GM12878 (cell line): ENCODE results near the gene CEACAM1.
A peak's percentile ranks its signal among the peaks of the same experiment; 100 is the strongest.

Experiments used
- EZH2 ChIP-seq: IDR thresholded peaks from 2 replicates; pipeline ENCODE4 v1.6.1; 2012; ENCODE audit warnings: low read depth, mild to moderate bottlenecking, control low read depth, inconsistent platforms, low read length, borderline replicate concordance; ENCODE audit not compliant: control insufficient read depth
- NRF1 ChIP-seq: conservative IDR thresholded peaks from 2 replicates; pipeline ENCODE4 v1.6.1; 2011; ENCODE audit warnings: mild to moderate bottlenecking, low read depth, low read length, improper control_type of control experiment
- POLR2A ChIP-seq: IDR thresholded peaks from 2 replicates; pipeline ENCODE4 v1.6.1; 2011; ENCODE audit warnings: low read depth, mild to moderate bottlenecking, low read length
- TF ChIP-seq, protein P1 (sequence below), 3 experiments: IDR thresholded peaks in 2 of 3; conservative IDR thresholded peaks in 1 of 3; 2 replicates each; pipeline ENCODE4 v1.5.1; 2011; ENCODE audit warnings: low read depth in 3 of 3, low read length in 3 of 3, mild to moderate bottlenecking in 3 of 3, control low read depth in 2 of 3, moderate library complexity in 2 of 3, inconsistent platforms in 1 of 3, mixed read lengths in 1 of 3; ENCODE audit not compliant: control insufficient read depth in 2 of 3, insufficient read depth in 1 of 3; ENCODE audit errors: extremely low read depth in 1 of 3

DNA sequence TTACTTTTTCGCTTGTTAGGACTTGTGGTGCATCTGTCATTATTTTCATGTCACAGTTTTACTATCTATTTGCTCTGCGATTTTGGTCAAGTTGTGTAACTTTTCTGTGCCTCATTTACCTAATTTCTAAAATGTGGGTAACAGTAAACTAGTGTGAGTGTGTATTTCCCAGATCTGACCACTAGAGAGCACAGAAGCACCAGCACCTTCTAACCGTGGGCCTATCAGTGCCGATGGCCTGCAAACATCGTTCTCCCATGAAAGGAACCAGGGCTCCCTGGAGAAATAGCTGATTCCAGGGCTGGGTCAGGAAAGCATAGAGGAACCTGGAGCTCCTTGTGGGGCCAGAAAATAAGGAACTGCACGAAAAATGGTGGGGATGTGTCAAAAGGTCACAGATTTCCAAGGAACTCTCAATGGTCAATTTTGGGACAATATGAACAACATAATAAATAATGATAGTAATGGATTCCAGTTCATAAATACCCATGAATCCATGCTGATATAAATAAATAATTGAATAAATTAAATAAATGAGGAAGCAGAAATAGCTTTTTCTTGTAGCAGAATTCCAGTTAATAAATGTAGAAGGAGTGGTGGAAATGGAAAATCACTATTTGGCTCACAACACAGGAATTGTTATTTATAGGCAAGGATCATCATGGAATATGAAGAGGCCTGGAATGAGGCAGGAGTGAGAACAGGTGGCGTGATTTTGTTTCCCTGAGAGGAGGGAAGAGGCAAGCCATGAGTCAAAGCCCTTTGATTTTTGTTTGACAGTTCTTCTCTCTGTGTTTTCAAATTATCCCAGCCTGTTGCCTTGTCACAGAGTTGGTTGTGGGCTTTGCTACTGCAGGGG, 35.3 kb upstream of the CEACAM1 start:
- TF ChIP-seq EZH2 (no peak), POLR2A (no peak), NRF1 (no peak)
- TF ChIP-seq, protein P1, sequence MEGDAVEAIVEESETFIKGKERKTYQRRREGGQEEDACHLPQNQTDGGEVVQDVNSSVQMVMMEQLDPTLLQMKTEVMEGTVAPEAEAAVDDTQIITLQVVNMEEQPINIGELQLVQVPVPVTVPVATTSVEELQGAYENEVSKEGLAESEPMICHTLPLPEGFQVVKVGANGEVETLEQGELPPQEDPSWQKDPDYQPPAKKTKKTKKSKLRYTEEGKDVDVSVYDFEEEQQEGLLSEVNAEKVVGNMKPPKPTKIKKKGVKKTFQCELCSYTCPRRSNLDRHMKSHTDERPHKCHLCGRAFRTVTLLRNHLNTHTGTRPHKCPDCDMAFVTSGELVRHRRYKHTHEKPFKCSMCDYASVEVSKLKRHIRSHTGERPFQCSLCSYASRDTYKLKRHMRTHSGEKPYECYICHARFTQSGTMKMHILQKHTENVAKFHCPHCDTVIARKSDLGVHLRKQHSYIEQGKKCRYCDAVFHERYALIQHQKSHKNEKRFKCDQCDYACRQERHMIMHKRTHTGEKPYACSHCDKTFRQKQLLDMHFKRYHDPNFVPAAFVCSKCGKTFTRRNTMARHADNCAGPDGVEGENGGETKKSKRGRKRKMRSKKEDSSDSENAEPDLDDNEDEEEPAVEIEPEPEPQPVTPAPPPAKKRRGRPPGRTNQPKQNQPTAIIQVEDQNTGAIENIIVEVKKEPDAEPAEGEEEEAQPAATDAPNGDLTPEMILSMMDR (IDR thresholded peaks at IDR 0.05 in 2 of 3, conservative IDR thresholded peaks at IDR 0.05 in 1 of 3; ENCODE audit: control insufficient read depth in 2 of 3, extremely low read depth in 1 of 3, insufficient read depth in 1 of 3, low read depth in 3 of 3, low read length in 3 of 3) = peak; percentile 67 to 78 (median 71)
